Measurements from ENCODE around the gene SMARCA4. TPM values are rescaled to one million over a fixed set of nuclear protein-coding genes. Genes with fewer than 3 reads are reported as not detected.

The SMARCA4 gene
- total and polyA plus RNA-seq, 2 experiments from 2014 or later = 177 to 336 TPM

DNA sequence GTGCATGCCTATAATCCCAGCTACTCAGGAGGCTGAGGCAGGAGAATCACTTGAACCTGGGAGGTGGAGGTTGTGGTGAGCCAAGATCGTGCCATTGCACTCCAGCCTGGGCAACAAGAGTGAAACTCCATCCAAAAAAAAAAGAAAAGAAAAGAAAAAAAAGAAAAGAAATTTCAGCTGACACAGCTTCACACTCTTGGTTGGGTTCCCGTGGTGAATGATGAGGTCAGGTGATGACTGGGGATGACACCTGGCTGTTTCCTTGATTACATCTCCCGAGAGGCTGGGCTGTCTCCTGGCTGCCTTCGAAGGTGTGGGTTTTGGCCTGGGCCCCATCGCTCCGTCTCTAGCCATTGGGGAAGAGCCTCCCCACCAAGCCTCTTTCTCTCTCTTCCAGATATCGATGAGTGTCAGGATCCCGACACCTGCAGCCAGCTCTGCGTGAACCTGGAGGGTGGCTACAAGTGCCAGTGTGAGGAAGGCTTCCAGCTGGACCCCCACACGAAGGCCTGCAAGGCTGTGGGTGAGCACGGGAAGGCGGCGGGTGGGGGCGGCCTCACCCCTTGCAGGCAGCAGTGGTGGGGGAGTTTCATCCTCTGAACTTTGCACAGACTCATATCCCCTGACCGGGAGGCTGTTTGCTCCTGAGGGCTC is 150.4 kb downstream of the SMARCA4 start:
- Histone ChIP-seq H3F3A (replicated peaks; ENCODE audit: low read depth) (peaks cover 73% of the 10 kb centered on the region), H4K20me1 (replicated peaks; ENCODE audit: insufficient read depth) (peaks cover 61% of the 10 kb centered on the region), H3K4me2 (no peak overlapping the region), H2AFZ (no peak overlapping the region), H3K27me3 (ENCODE audit: insufficient read depth) (no peaks in the 10 kb centered on the region), H3K79me2 (replicated peaks; ENCODE audit: insufficient read depth) (peaks cover 57% of the 10 kb centered on the region), H3K36me3 (ENCODE audit: insufficient read depth) (peaks cover 79% of the 10 kb centered on the region), H3K27ac (ENCODE audit: low read depth) (0 out of 2 replicates have a peak overlapping the region, but pooled peaks have one; percentile 14), H3K9me2 (ENCODE audit: insufficient read depth) (no peaks in the 10 kb centered on the region), H3K4me3 (no peak overlapping the region), H3K4me1 (ENCODE audit: insufficient read depth) (no peaks in the 10 kb centered on the region)
- no peaks in the 10 kb centered on the region; the same call in 2 of the 3 replicates for H3K9me3 Mint-ChIP-seq
- no peak overlapping the region for H3K27ac Mint-ChIP-seq
- H3K27me3 Mint-ChIP-seq (ENCODE audit: insufficient read depth, low read depth, poor library complexity) = peaks cover 15% of the 10 kb centered on the region
- H3K4me1 Mint-ChIP-seq = no peaks in the 10 kb centered on the region
- no peak overlapping the region for H3K4me3 Mint-ChIP-seq
- H3K36me3 Mint-ChIP-seq (ENCODE audit: low read depth) = peaks cover 99% of the 10 kb centered on the region
- no peak for ATAC-seq
- TF ChIP-seq JUNB (IDR thresholded peaks at IDR 0.05; ENCODE audit: unreplicated experiment) = no peak
- TF ChIP-seq, protein P1, sequence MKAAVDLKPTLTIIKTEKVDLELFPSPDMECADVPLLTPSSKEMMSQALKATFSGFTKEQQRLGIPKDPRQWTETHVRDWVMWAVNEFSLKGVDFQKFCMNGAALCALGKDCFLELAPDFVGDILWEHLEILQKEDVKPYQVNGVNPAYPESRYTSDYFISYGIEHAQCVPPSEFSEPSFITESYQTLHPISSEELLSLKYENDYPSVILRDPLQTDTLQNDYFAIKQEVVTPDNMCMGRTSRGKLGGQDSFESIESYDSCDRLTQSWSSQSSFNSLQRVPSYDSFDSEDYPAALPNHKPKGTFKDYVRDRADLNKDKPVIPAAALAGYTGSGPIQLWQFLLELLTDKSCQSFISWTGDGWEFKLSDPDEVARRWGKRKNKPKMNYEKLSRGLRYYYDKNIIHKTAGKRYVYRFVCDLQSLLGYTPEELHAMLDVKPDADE (IDR thresholded peaks at IDR 0.05) = no peak
- TF ChIP-seq ZNF331 (CRISPR knock-in tag; IDR thresholded peaks at IDR 0.05; ENCODE audit: low read depth) = no peak
- TF ChIP-seq POLR2AphosphoS5 (IDR thresholded peaks at IDR 0.05; ENCODE audit: low read depth) = no peak
- TF ChIP-seq STAT1 (IDR thresholded peaks at IDR 0.05; ENCODE audit: unreplicated experiment) = no peak
- TF ChIP-seq EZH2phosphoT487 (IDR thresholded peaks at IDR 0.05; ENCODE audit: unreplicated experiment) = no peak
- TF ChIP-seq, protein P2, sequence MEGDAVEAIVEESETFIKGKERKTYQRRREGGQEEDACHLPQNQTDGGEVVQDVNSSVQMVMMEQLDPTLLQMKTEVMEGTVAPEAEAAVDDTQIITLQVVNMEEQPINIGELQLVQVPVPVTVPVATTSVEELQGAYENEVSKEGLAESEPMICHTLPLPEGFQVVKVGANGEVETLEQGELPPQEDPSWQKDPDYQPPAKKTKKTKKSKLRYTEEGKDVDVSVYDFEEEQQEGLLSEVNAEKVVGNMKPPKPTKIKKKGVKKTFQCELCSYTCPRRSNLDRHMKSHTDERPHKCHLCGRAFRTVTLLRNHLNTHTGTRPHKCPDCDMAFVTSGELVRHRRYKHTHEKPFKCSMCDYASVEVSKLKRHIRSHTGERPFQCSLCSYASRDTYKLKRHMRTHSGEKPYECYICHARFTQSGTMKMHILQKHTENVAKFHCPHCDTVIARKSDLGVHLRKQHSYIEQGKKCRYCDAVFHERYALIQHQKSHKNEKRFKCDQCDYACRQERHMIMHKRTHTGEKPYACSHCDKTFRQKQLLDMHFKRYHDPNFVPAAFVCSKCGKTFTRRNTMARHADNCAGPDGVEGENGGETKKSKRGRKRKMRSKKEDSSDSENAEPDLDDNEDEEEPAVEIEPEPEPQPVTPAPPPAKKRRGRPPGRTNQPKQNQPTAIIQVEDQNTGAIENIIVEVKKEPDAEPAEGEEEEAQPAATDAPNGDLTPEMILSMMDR (conservative IDR thresholded peaks at IDR 0.05; ENCODE audit: low read depth in 2 of 2) = no peak
- no peak for TF ChIP-seq EZH2 (IDR thresholded peaks at IDR 0.05; ENCODE audit: low read depth, unreplicated experiment)
- TF ChIP-seq, protein P3, sequence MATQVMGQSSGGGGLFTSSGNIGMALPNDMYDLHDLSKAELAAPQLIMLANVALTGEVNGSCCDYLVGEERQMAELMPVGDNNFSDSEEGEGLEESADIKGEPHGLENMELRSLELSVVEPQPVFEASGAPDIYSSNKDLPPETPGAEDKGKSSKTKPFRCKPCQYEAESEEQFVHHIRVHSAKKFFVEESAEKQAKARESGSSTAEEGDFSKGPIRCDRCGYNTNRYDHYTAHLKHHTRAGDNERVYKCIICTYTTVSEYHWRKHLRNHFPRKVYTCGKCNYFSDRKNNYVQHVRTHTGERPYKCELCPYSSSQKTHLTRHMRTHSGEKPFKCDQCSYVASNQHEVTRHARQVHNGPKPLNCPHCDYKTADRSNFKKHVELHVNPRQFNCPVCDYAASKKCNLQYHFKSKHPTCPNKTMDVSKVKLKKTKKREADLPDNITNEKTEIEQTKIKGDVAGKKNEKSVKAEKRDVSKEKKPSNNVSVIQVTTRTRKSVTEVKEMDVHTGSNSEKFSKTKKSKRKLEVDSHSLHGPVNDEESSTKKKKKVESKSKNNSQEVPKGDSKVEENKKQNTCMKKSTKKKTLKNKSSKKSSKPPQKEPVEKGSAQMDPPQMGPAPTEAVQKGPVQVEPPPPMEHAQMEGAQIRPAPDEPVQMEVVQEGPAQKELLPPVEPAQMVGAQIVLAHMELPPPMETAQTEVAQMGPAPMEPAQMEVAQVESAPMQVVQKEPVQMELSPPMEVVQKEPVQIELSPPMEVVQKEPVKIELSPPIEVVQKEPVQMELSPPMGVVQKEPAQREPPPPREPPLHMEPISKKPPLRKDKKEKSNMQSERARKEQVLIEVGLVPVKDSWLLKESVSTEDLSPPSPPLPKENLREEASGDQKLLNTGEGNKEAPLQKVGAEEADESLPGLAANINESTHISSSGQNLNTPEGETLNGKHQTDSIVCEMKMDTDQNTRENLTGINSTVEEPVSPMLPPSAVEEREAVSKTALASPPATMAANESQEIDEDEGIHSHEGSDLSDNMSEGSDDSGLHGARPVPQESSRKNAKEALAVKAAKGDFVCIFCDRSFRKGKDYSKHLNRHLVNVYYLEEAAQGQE (IDR thresholded peaks at IDR 0.05; ENCODE audit: unreplicated experiment) = no peak
- TF ChIP-seq ZNF114 (CRISPR knock-in tag; IDR thresholded peaks at IDR 0.05) = no peak
- TF ChIP-seq, protein P4, sequence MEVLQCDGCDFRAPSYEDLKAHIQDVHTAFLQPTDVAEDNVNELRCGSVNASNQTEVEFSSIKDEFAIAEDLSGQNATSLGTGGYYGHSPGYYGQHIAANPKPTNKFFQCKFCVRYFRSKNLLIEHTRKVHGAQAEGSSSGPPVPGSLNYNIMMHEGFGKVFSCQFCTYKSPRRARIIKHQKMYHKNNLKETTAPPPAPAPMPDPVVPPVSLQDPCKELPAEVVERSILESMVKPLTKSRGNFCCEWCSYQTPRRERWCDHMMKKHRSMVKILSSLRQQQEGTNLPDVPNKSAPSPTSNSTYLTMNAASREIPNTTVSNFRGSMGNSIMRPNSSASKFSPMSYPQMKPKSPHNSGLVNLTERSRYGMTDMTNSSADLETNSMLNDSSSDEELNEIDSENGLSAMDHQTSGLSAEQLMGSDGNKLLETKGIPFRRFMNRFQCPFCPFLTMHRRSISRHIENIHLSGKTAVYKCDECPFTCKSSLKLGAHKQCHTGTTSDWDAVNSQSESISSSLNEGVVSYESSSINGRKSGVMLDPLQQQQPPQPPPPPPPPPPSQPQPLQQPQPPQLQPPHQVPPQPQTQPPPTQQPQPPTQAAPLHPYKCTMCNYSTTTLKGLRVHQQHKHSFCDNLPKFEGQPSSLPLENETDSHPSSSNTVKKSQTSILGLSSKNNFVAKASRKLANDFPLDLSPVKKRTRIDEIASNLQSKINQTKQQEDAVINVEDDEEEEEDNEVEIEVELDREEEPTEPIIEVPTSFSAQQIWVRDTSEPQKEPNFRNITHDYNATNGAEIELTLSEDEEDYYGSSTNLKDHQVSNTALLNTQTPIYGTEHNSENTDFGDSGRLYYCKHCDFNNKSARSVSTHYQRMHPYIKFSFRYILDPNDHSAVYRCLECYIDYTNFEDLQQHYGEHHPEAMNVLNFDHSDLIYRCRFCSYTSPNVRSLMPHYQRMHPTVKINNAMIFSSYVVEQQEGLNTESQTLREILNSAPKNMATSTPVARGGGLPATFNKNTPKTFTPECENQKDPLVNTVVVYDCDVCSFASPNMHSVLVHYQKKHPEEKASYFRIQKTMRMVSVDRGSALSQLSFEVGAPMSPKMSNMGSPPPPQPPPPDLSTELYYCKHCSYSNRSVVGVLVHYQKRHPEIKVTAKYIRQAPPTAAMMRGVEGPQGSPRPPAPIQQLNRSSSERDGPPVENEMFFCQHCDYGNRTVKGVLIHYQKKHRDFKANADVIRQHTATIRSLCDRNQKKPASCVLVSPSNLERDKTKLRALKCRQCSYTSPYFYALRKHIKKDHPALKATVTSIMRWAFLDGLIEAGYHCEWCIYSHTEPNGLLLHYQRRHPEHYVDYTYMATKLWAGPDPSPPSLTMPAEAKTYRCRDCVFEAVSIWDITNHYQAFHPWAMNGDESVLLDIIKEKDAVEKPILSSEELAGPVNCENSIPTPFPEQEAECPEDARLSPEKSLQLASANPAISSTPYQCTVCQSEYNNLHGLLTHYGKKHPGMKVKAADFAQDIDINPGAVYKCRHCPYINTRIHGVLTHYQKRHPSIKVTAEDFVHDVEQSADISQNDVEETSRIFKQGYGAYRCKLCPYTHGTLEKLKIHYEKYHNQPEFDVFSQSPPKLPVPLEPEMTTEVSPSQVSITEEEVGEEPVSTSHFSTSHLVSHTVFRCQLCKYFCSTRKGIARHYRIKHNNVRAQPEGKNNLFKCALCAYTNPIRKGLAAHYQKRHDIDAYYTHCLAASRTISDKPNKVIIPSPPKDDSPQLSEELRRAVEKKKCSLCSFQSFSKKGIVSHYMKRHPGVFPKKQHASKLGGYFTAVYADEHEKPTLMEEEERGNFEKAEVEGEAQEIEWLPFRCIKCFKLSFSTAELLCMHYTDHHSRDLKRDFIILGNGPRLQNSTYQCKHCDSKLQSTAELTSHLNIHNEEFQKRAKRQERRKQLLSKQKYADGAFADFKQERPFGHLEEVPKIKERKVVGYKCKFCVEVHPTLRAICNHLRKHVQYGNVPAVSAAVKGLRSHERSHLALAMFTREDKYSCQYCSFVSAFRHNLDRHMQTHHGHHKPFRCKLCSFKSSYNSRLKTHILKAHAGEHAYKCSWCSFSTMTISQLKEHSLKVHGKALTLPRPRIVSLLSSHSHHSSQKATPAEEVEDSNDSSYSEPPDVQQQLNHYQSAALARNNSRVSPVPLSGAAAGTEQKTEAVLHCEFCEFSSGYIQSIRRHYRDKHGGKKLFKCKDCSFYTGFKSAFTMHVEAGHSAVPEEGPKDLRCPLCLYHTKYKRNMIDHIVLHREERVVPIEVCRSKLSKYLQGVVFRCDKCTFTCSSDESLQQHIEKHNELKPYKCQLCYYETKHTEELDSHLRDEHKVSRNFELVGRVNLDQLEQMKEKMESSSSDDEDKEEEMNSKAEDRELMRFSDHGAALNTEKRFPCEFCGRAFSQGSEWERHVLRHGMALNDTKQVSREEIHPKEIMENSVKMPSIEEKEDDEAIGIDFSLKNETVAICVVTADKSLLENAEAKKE (CRISPR knock-in tag; IDR thresholded peaks at IDR 0.05) = no peak
- TF ChIP-seq CREB1 (CRISPR knock-in tag; IDR thresholded peaks at IDR 0.05; ENCODE audit: low read depth) = no peak
- no peak for TF ChIP-seq NANOG (IDR thresholded peaks at IDR 0.05; ENCODE audit: borderline replicate concordance)
- no peak for DNase-seq (ENCODE audit: low spot score)

All from GM23338 (cell line).